ENCODE data around the gene OR5M10. TPM values are rescaled to one million over a fixed set of nuclear protein-coding genes. Genes with fewer than 3 reads are reported as not detected.

Gene OR5M10
- total and polyA plus RNA-seq, 5 donors from 2014 or later, result not detected

GRCh38 chr11:56543739-56544138 is 33.8 kb downstream of the OR5M10 start:
- no peak overlapping the region for H3K4me3 Mint-ChIP-seq
- DNase-seq (no peak), ATAC-seq (ENCODE audit: low read depth in 2 of 2) (no peak)
- no peak overlapping the region for H3K27ac ChIP-seq (ENCODE audit: insufficient read depth, low read length, poor library complexity, severe bottlenecking)
- peaks cover 0 to 33% (median 8%) of the 10 kb centered on the region in 7 donors for H3K9me3 Mint-ChIP-seq
- H3K4me1 ChIP-seq (ENCODE audit: control insufficient read depth, insufficient read depth, low read length, poor library complexity, severe bottlenecking), result no peaks in the 10 kb centered on the region
- H3K36me3 ChIP-seq (ENCODE audit: control insufficient read depth, insufficient read depth, low read length), result no peaks in the 10 kb centered on the region
- H3K4me1 Mint-ChIP-seq, result no peaks in the 10 kb centered on the region
- H3K9me3 ChIP-seq (ENCODE audit: control insufficient read depth in 2 of 2, low read length in 2 of 2), result peaks cover 0 to 2% of the 10 kb centered on the region in 2 experiments
- no peak overlapping the region for H3K27ac Mint-ChIP-seq
- no peaks in the 10 kb centered on the region for H3K27me3 ChIP-seq (ENCODE audit: control insufficient read depth, insufficient read depth, low read length)
- H3K27me3 Mint-ChIP-seq, result no peaks in the 10 kb centered on the region
- H3K36me3 Mint-ChIP-seq, result no peaks in the 10 kb centered on the region
- H3K4me3 ChIP-seq (ENCODE audit: low read depth, low read length), result no peak overlapping the region

DNA sequence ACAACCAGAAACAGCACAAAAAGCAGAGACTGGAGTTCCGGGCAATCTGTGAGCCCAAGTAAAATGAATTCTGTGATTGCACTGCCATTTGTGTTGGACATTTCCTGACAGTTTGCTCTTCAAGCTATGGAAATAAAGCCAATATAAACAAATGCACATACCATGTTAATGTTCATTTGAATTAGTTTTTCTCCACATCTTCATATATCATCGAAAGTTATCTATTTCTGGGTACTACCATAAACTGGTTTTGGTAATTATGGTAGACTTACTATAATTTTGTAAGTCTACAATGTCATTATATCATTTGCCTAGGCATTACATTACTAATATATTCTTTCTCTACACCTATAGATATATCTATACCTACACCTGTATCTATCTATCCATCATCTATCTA is 34.4 kb downstream of the OR5M10 start, which contains the start of gene OR5M11:
TSS of gene OR5M11 (minus strand) at position 101 of the 400 bp plus-strand sequence. CDS start at position 101, 0 bp downstream.
- no peak within 1 kb of the TSS for H3K27ac Mint-ChIP-seq
- H3K9me3 Mint-ChIP-seq, result peaks cover 0 to 28% (median 8%) of the 10 kb centered on the region in 7 donors
- ATAC-seq (ENCODE audit: low read depth in 2 of 2), result no peak

GRCh38 chr11:56533054-56533740 is 44.3 kb downstream of the OR5M10 start:
- Mint-ChIP-seq H3K9me3 (peaks cover 0 to 27% (median 2%) of the 10 kb centered on the region in 7 donors), H3K4me1 (no peaks in the 10 kb centered on the region), H3K36me3 (no peaks in the 10 kb centered on the region), H3K27ac (no peak overlapping the region), H3K4me3 (no peak overlapping the region), H3K27me3 (no peaks in the 10 kb centered on the region)
- H3K36me3 ChIP-seq (ENCODE audit: control insufficient read depth, insufficient read depth, low read length), result no peaks in the 10 kb centered on the region
- H3K4me3 ChIP-seq (ENCODE audit: low read depth, low read length), result no peak overlapping the region
- ATAC-seq (ENCODE audit: low read depth in 2 of 2) (no peak), DNase-seq (no peak)
- H3K4me1 ChIP-seq (ENCODE audit: control insufficient read depth, insufficient read depth, low read length, poor library complexity, severe bottlenecking), result no peaks in the 10 kb centered on the region
- H3K27ac ChIP-seq (ENCODE audit: insufficient read depth, low read length, poor library complexity, severe bottlenecking), result no peak overlapping the region
- no peaks in the 10 kb centered on the region for H3K27me3 ChIP-seq (ENCODE audit: control insufficient read depth, insufficient read depth, low read length)
- no peaks in the 10 kb centered on the region for H3K9me3 ChIP-seq (ENCODE audit: control insufficient read depth in 2 of 2, low read length in 2 of 2)

More for the DNA sequence above, 34.4 kb downstream of the OR5M10 start, which contains the start of gene OR5M11:
- DNase-seq, result no peak
- Histone ChIP-seq H3K27me3 (ENCODE audit: control insufficient read depth, insufficient read depth, low read length) (no peaks in the 10 kb centered on the region), H3K4me3 (ENCODE audit: low read depth, low read length) (no peak within 1 kb of the TSS), H3K4me1 (ENCODE audit: control insufficient read depth, insufficient read depth, low read length, poor library complexity, severe bottlenecking) (no peaks in the 10 kb centered on the region), H3K9me3 (ENCODE audit: control insufficient read depth in 2 of 2, low read length in 2 of 2) (peaks cover 0 to 2% of the 10 kb centered on the region in 2 experiments), H3K27ac (ENCODE audit: insufficient read depth, low read length, poor library complexity, severe bottlenecking) (no peak within 1 kb of the TSS), H3K36me3 (ENCODE audit: control insufficient read depth, insufficient read depth, low read length) (no peaks in the 10 kb centered on the region)
- H3K4me3 Mint-ChIP-seq, result no peak within 1 kb of the TSS
- no peaks in the 10 kb centered on the region for H3K4me1 Mint-ChIP-seq
- no peaks in the 10 kb centered on the region for H3K27me3 Mint-ChIP-seq
- no peaks in the 10 kb centered on the region for H3K36me3 Mint-ChIP-seq

GRCh38 chr11:56531856-56532255 is 45.7 kb downstream of the OR5M10 start:
- no peak overlapping the region for H3K27ac ChIP-seq (ENCODE audit: insufficient read depth, low read length, poor library complexity, severe bottlenecking)
- no peak for DNase-seq
- no peak overlapping the region for H3K4me3 Mint-ChIP-seq

More at GRCh38 chr11:56531856-56532255, 45.7 kb downstream of the OR5M10 start:
- H3K36me3 Mint-ChIP-seq, result no peaks in the 10 kb centered on the region
- no peak overlapping the region for H3K4me3 ChIP-seq (ENCODE audit: low read depth, low read length)
- no peaks in the 10 kb centered on the region for H3K4me1 Mint-ChIP-seq
- H3K27ac Mint-ChIP-seq, result no peak overlapping the region
- ATAC-seq (ENCODE audit: low read depth in 2 of 2), result no peak
- no peaks in the 10 kb centered on the region for H3K36me3 ChIP-seq (ENCODE audit: control insufficient read depth, insufficient read depth, low read length)
- no peaks in the 10 kb centered on the region for H3K27me3 ChIP-seq (ENCODE audit: control insufficient read depth, insufficient read depth, low read length)
- H3K9me3 ChIP-seq (ENCODE audit: control insufficient read depth in 2 of 2, low read length in 2 of 2), result no peaks in the 10 kb centered on the region
- H3K4me1 ChIP-seq (ENCODE audit: control insufficient read depth, insufficient read depth, low read length, poor library complexity, severe bottlenecking), result no peaks in the 10 kb centered on the region
- peaks cover 0 to 21% (median 2%) of the 10 kb centered on the region in 7 donors for H3K9me3 Mint-ChIP-seq
- H3K27me3 Mint-ChIP-seq, result no peaks in the 10 kb centered on the region

Other genes with a start within 250 kb of the OR5M10 start
- not detected for gene OR8K1, start 231.7 kb downstream of the OR5M10 start, total RNA-seq
- not detected for gene OR8K1, start 231.7 kb downstream of the OR5M10 start, polyA plus RNA-seq
- gene OR8J1, start 223.4 kb downstream of the OR5M10 start, total RNA-seq, result not detected
- not detected for gene OR8J1, start 223.4 kb downstream of the OR5M10 start, polyA plus RNA-seq
- not detected for gene OR8U1, start 202.1 kb downstream of the OR5M10 start, total RNA-seq
- not detected for gene OR8U1, start 202.1 kb downstream of the OR5M10 start, polyA plus RNA-seq
- not detected for gene OR5AL1, start 165.0 kb downstream of the OR5M10 start, total RNA-seq
- not detected for gene OR5AL1, start 165.0 kb downstream of the OR5M10 start, polyA plus RNA-seq
- not detected for gene OR5M3, start 104.4 kb downstream of the OR5M10 start, total RNA-seq
- gene OR5M3, start 104.4 kb downstream of the OR5M10 start, polyA plus RNA-seq, result not detected
- gene OR5M8, start 86.4 kb downstream of the OR5M10 start, total RNA-seq, result not detected
- gene OR5M8, start 86.4 kb downstream of the OR5M10 start, polyA plus RNA-seq, result not detected
- not detected for gene OR5M11, start 34.5 kb downstream of the OR5M10 start, total RNA-seq
- gene OR5M11, start 34.5 kb downstream of the OR5M10 start, polyA plus RNA-seq, result not detected
- gene OR5M1, start 37.2 kb upstream of the OR5M10 start, total RNA-seq, result not detected
- not detected for gene OR5M1, start 37.2 kb upstream of the OR5M10 start, polyA plus RNA-seq
- not detected for gene OR5AP2, start 64.7 kb upstream of the OR5M10 start, total RNA-seq
- not detected for gene OR5AP2, start 64.7 kb upstream of the OR5M10 start, polyA plus RNA-seq
- not detected for gene OR5AR1, start 86.0 kb upstream of the OR5M10 start, total RNA-seq
- not detected for gene OR5AR1, start 86.0 kb upstream of the OR5M10 start, polyA plus RNA-seq
- not detected for gene OR9G1, start 121.4 kb upstream of the OR5M10 start, total RNA-seq
- not detected for gene OR9G1, start 121.4 kb upstream of the OR5M10 start, polyA plus RNA-seq
- gene OR9G4, start 171.0 kb upstream of the OR5M10 start, total RNA-seq, result not detected
- gene OR9G4, start 171.0 kb upstream of the OR5M10 start, polyA plus RNA-seq, result not detected